ENCODE data around the gene ANKHD1. TPM values are rescaled to one million over a fixed set of nuclear protein-coding genes. Genes with fewer than 3 reads are reported as not detected.

Gene ANKHD1
- total RNA-seq, 1 experiment from 2014 or later: 140 TPM

- Histone ChIP-seq H3K9me3 (ENCODE audit: control insufficient read depth, insufficient read depth, low read depth, low read length) (no peaks in the 10 kb centered on the region), H3K27ac (ENCODE audit: low read length) (no peak overlapping the region), H3K36me3 (ENCODE audit: control insufficient read depth, insufficient read depth, low read length) (no peaks in the 10 kb centered on the region; the same call in 1 of the 2 replicates), H3K4me1 (ENCODE audit: control insufficient read depth, insufficient read depth, low read length) (peaks cover 28% of the 10 kb centered on the region), H3K4me3 (ENCODE audit: low read depth in 2 of 2, low read length in 2 of 2) (no peak overlapping the region), H3K27me3 (ENCODE audit: control insufficient read depth, insufficient read depth, low read length) (no peaks in the 10 kb centered on the region)
- ATAC-seq (no peak), DNase-seq (ENCODE audit: low read depth, low spot score) (no peak)
- in situ Hi-C loops (cut with HindIII; ENCODE audit: low pct_unique_long_range_greater_than_20kb, low sequenced_read_pairs) (no loop called here), intact Hi-C loops (cut with micrococcal nuclease; ENCODE audit: unreplicated experiment) (loop anchor here (5.0 kb wide), 1 partner anchor 77 kb away; the partner anchor contains the start of gene TMCO6)
- ChIA-PET POLR2A (no interaction called here), CTCF (no interaction called here)
- TF ChIP-seq REST (IDR thresholded peaks at IDR 0.05; ENCODE audit: insufficient read depth in 1 of 2, low read depth in 2 of 2, low read length in 1 of 2) (no peak), TCF7L2 (IDR thresholded peaks at IDR 0.05; ENCODE audit: low read depth, low read length) (no peak), CTCF (IDR thresholded peaks at IDR 0.05) (no peak), SIN3A (IDR thresholded peaks at IDR 0.05; ENCODE audit: borderline replicate concordance, insufficient read depth, low read depth, low read length) (no peak), POLR2AphosphoS5 (IDR thresholded peaks at IDR 0.05; ENCODE audit: low read depth, low read length) (no peak)
- no TSS peak for BruUV-seq (replicated peaks)
Measured at GRCh38 chr5:140560227-140560626, 158.6 kb downstream of the ANKHD1 start.

- DNase-seq (ENCODE audit: low read depth, low spot score) (no peak), ATAC-seq (no peak)
- H3K27ac ChIP-seq (ENCODE audit: low read length): no peak overlapping the region
- no peaks in the 10 kb centered on the region for H3K9me3 ChIP-seq (ENCODE audit: control insufficient read depth, insufficient read depth, low read depth, low read length)
- H3K27me3 ChIP-seq (ENCODE audit: control insufficient read depth, insufficient read depth, low read length): no peaks in the 10 kb centered on the region
- no peak for TF ChIP-seq SIN3A (IDR thresholded peaks at IDR 0.05; ENCODE audit: borderline replicate concordance, insufficient read depth, low read depth, low read length)
- no peak for TF ChIP-seq TCF7L2 (IDR thresholded peaks at IDR 0.05; ENCODE audit: low read depth, low read length)
- TF ChIP-seq CTCF (IDR thresholded peaks at IDR 0.05): no peak
- TF ChIP-seq POLR2AphosphoS5 (IDR thresholded peaks at IDR 0.05; ENCODE audit: low read depth, low read length): no peak
- no peak for TF ChIP-seq REST (IDR thresholded peaks at IDR 0.05; ENCODE audit: insufficient read depth in 1 of 2, low read depth in 2 of 2, low read length in 1 of 2)
- H3K4me1 ChIP-seq (ENCODE audit: control insufficient read depth, insufficient read depth, low read length): peaks cover 28% of the 10 kb centered on the region
- CTCF ChIA-PET: no interaction called here
- in situ Hi-C loops (cut with HindIII; ENCODE audit: low pct_unique_long_range_greater_than_20kb, low sequenced_read_pairs) (no loop called here), intact Hi-C loops (cut with micrococcal nuclease; ENCODE audit: unreplicated experiment) (loop anchor here (5.0 kb wide), 1 partner anchor 75 kb away; the partner anchor contains the start of gene TMCO6)
- peaks cover 6% of the 10 kb centered on the region for H3K36me3 ChIP-seq (ENCODE audit: control insufficient read depth, insufficient read depth, low read length)
- H3K4me3 ChIP-seq (ENCODE audit: low read depth in 2 of 2, low read length in 2 of 2): no peak overlapping the region
- POLR2A ChIA-PET: interaction anchor here (0.6 kb wide), 1 partner anchor 17 kb away, joined by 5 read pairs; no protein-coding TSS in a partner anchor
- no TSS peak for BruUV-seq (replicated peaks)
Measured at GRCh38 chr5:140561753-140562523, 160.3 kb downstream of the ANKHD1 start.
